ENCODE data around the gene DTNBP1.

DNA sequence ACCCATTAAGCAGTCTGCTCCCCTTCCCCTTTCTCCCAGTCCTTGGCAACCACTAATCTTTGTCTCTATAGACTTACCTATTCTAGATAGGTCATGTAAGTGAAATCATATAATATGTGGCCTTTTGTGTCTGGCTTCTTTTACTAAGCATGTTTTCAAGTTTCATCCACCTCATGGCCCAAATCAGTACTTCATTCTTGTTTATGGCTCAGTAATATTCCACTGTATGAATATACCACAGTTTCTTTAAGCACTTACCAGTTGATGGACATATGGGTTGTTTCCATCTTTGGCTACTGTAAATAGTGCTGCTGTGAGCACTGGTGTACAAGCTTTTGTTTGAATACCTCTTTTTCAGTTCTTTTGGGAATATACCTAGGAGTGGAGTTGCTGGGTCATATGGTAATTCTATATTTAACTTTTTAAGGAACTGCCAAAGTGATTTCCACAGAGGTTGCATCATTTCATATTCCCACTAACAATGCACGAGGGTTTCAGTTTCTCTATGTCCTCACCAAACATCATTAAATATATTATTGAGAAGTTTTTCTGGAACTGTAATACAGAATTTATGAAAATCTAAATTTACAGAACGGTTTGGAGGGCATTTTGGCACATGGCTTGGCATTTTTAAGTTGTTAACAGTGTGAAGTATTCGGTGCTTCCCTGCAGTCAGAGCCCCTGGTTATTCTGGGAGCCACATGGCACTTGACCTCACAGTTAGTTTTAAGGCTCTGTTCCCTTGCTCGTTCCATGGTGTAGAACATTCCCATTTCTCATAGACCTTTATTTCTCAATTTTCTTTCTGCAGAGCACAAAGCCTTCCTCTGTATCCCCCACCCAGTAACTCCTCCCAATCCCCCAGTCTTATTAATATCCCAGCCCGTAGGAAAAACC lies 27.0 kb upstream of the DTNBP1 start:
- TF ChIP-seq, protein P1, sequence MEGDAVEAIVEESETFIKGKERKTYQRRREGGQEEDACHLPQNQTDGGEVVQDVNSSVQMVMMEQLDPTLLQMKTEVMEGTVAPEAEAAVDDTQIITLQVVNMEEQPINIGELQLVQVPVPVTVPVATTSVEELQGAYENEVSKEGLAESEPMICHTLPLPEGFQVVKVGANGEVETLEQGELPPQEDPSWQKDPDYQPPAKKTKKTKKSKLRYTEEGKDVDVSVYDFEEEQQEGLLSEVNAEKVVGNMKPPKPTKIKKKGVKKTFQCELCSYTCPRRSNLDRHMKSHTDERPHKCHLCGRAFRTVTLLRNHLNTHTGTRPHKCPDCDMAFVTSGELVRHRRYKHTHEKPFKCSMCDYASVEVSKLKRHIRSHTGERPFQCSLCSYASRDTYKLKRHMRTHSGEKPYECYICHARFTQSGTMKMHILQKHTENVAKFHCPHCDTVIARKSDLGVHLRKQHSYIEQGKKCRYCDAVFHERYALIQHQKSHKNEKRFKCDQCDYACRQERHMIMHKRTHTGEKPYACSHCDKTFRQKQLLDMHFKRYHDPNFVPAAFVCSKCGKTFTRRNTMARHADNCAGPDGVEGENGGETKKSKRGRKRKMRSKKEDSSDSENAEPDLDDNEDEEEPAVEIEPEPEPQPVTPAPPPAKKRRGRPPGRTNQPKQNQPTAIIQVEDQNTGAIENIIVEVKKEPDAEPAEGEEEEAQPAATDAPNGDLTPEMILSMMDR (IDR thresholded peaks at IDR 0.05): no peak
- TF ChIP-seq POLR2A (IDR thresholded peaks at IDR 0.05): no peak

Measured in esophagus squamous epithelium (tissue), 4 donors.